Fibroblast of lung (primary cell): Measurements from ENCODE around the gene ADCY5.

Source experiments
- CTCF ChIP-seq, 2 donors: IDR thresholded peaks in 1 of 2; conservative IDR thresholded peaks in 1 of 2; 1 replicate in 1 of 2; 2 replicates in 1 of 2; pipeline ENCODE4 v1.5.1; 2011 to 2012; ENCODE audit warnings: low read length in 2 of 2, control low read depth in 1 of 2, inconsistent platforms in 1 of 2, low read depth in 1 of 2, mild to moderate bottlenecking in 1 of 2
- EZH2 ChIP-seq: IDR thresholded peaks from 2 replicates; pipeline ENCODE4 v1.5.1; 2012; ENCODE audit warnings: low read length, control low read depth, mild to moderate bottlenecking; ENCODE audit errors: missing control alignments

- TF ChIP-seq CTCF (conservative IDR thresholded peaks at IDR 0.05 in 1 of 2, IDR thresholded peaks at IDR 0.05 in 1 of 2; ENCODE audit: low read depth in 1 of 2, low read length in 2 of 2): no peak
- no peak for TF ChIP-seq EZH2
These were observed 150.0 kb downstream of the ADCY5 start for GRCh38 chr3:123298903-123299302.
